Large intestine (tissue), 3 donors: ENCODE results near the gene COX5A. TPM values are rescaled to one million over a fixed set of nuclear protein-coding genes. Genes with fewer than 3 reads are reported as not detected.
A peak's percentile ranks its signal among the peaks of the same experiment; 100 is the strongest.

Experiments used
- DNase-seq, 2 donors: peaks; one replicate each; pipeline versions ENCODE4 v3.0.0 to v3.0.0-alpha.2; 2013
- H3K27ac ChIP-seq: one replicate; pipeline ENCODE4 v1.5.1; 2013; ENCODE audit warnings: low read length
- H3K27me3 ChIP-seq: 2 replicates; pipeline ENCODE4 v1.6.1; 2013; ENCODE audit warnings: low read length; ENCODE audit not compliant: control insufficient read depth, insufficient read depth
- H3K36me3 ChIP-seq: 2 replicates; pipeline ENCODE4 v1.6.1; 2013; ENCODE audit warnings: low read length; ENCODE audit not compliant: control insufficient read depth, insufficient read depth
- H3K4me1 ChIP-seq: one replicate; pipeline ENCODE4 v1.6.1; 2013; ENCODE audit warnings: low read length; ENCODE audit not compliant: control insufficient read depth, insufficient read depth
- H3K4me3 ChIP-seq: one replicate; pipeline ENCODE4 v1.5.1; 2013; ENCODE audit warnings: low read length
- H3K9me3 ChIP-seq: one replicate; pipeline ENCODE4 v1.6.1; 2013; ENCODE audit warnings: mild to moderate bottlenecking, low read depth, low read length, moderate library complexity; ENCODE audit not compliant: control insufficient read depth
- WGBS: methylation state at CpG from one replicate; pipeline ENCODE4 v1.1.5; 2013; ENCODE audit warnings: low lambda C conversion rate; ENCODE audit not compliant: insufficient coverage; 5-methylcytosine and 5-hydroxymethylcytosine counted together
- polyA plus RNA-seq: library from polyadenylated mRNA; unstranded; fragments of 120-200 nt; gene quantifications from one replicate; pipeline ENCODE4 v1.2.1, GENCODE V29; 2013

Gene COX5A
- polyA plus RNA-seq, 1 donor = 238 TPM

GRCh38 chr15:74963213-74963612 is 25.3 kb upstream of the COX5A start:
- Histone ChIP-seq H3K4me1 (peaks cover 5% of the 10 kb centered on the region), H3K4me3 (no peak overlapping the region), H3K36me3 (no peaks in the 10 kb centered on the region), H3K27ac (no peak overlapping the region), H3K27me3 (peaks cover 42% of the 10 kb centered on the region), H3K9me3 (peaks cover 3% of the 10 kb centered on the region)
- DNase-seq = no peak
- no CpG with 5 or more reads among the region's 4 CpGs for WGBS

- peaks cover 3% of the 10 kb centered on the region for H3K9me3 ChIP-seq
- peaks cover 11% of the 10 kb centered on the region for H3K4me1 ChIP-seq
- no peak for DNase-seq
- no peak overlapping the region for H3K4me3 ChIP-seq
- peaks cover 46% of the 10 kb centered on the region for H3K27me3 ChIP-seq
- H3K27ac ChIP-seq = no peak overlapping the region
- WGBS = 83% methylated on average over 1 of the region's 2 CpGs
- H3K36me3 ChIP-seq = no peaks in the 10 kb centered on the region
Measured at GRCh38 chr15:74962671-74963070, 24.8 kb upstream of the COX5A start.

- Histone ChIP-seq H3K27me3 (peaks cover 51% of the 10 kb centered on the region), H3K36me3 (no peaks in the 10 kb centered on the region), H3K9me3 (peaks cover 3% of the 10 kb centered on the region), H3K4me3 (no peak overlapping the region), H3K27ac (no peak overlapping the region), H3K4me1 (peaks cover 15% of the 10 kb centered on the region)
- 100% methylated on average over 2 of the region's 8 CpGs for WGBS
- DNase-seq = no peak
Measured at GRCh38 chr15:74962219-74962618, 24.3 kb upstream of the COX5A start.

- no peaks in the 10 kb centered on the region for H3K36me3 ChIP-seq
- WGBS = no CpG with 5 or more reads among the region's 5 CpGs
- H3K4me1 ChIP-seq = peaks cover 19% of the 10 kb centered on the region
- H3K4me3 ChIP-seq = no peak overlapping the region
- peaks cover 54% of the 10 kb centered on the region for H3K27me3 ChIP-seq
- H3K9me3 ChIP-seq = peaks cover 3% of the 10 kb centered on the region
- H3K27ac ChIP-seq = no peak overlapping the region
- DNase-seq = no peak
Measured at GRCh38 chr15:74961616-74962015, 23.7 kb upstream of the COX5A start.

GRCh38 chr15:74960995-74961588 is 23.2 kb upstream of the COX5A start:
- H3K27ac ChIP-seq = no peak overlapping the region

GRCh38 chr15:74960286-74960685 is 22.4 kb upstream of the COX5A start:
- Histone ChIP-seq H3K27ac (no peak overlapping the region), H3K27me3 (peaks cover 60% of the 10 kb centered on the region), H3K9me3 (peaks cover 5% of the 10 kb centered on the region), H3K4me3 (no peak overlapping the region), H3K4me1 (peaks cover 28% of the 10 kb centered on the region), H3K36me3 (no peaks in the 10 kb centered on the region)
- DNase-seq = no peak
- no CpG with 5 or more reads among the region's 1 CpG for WGBS

More at GRCh38 chr15:74960995-74961588, 23.2 kb upstream of the COX5A start:
- WGBS = 57% methylated on average over 1 of the region's 3 CpGs
- no peak for DNase-seq
- Histone ChIP-seq H3K9me3 (peaks cover 3% of the 10 kb centered on the region), H3K27me3 (peaks cover 54% of the 10 kb centered on the region), H3K4me3 (no peak overlapping the region), H3K36me3 (no peaks in the 10 kb centered on the region), H3K4me1 (peaks cover 20% of the 10 kb centered on the region)

- H3K4me1 ChIP-seq = peaks cover 35% of the 10 kb centered on the region
- DNase-seq = no peak
- 10% methylated on average over 4 of the region's 8 CpGs for WGBS
- peaks cover 5% of the 10 kb centered on the region for H3K9me3 ChIP-seq
- no peak overlapping the region for H3K4me3 ChIP-seq
- peaks cover 59% of the 10 kb centered on the region for H3K27me3 ChIP-seq
- no peak overlapping the region for H3K27ac ChIP-seq
- H3K36me3 ChIP-seq = no peaks in the 10 kb centered on the region
Measured at GRCh38 chr15:74959586-74959939, 21.7 kb upstream of the COX5A start.

GRCh38 chr15:74958908-74959585 is 21.2 kb upstream of the COX5A start:
- H3K9me3 ChIP-seq = peaks cover 5% of the 10 kb centered on the region
- H3K36me3 ChIP-seq = no peaks in the 10 kb centered on the region
- peak overlapping the region; percentile 56 for H3K4me3 ChIP-seq
- peak in 1 of 2 donors; percentile 21 for DNase-seq
- H3K27ac ChIP-seq = no peak overlapping the region
- 0% methylated on average over 2 of the region's 47 CpGs for WGBS
- H3K27me3 ChIP-seq = peaks cover 59% of the 10 kb centered on the region
- peaks cover 40% of the 10 kb centered on the region for H3K4me1 ChIP-seq

- Histone ChIP-seq H3K4me3 (peak overlapping the region; percentile 56), H3K27me3 (peaks cover 59% of the 10 kb centered on the region), H3K36me3 (no peaks in the 10 kb centered on the region), H3K4me1 (peaks cover 44% of the 10 kb centered on the region), H3K9me3 (peaks cover 5% of the 10 kb centered on the region), H3K27ac (no peak overlapping the region)
- peak; percentile 75 to 93 for DNase-seq
- no CpG with 5 or more reads among the region's 28 CpGs for WGBS
Measured at GRCh38 chr15:74958320-74958907, 20.5 kb upstream of the COX5A start.

- Histone ChIP-seq H3K36me3 (no peaks in the 10 kb centered on the region), H3K27me3 (peaks cover 54% of the 10 kb centered on the region), H3K4me3 (peak overlapping the region; percentile 55), H3K9me3 (peaks cover 5% of the 10 kb centered on the region), H3K4me1 (peaks cover 44% of the 10 kb centered on the region), H3K27ac (peak overlapping the region; percentile 62)
- no peak for DNase-seq
- 24% methylated on average over 3 of the region's 28 CpGs for WGBS
Measured at GRCh38 chr15:74957476-74958035, 19.7 kb upstream of the COX5A start.
